Measurements from ENCODE around the gene ESPNL.

ESPNL gene

DNA sequence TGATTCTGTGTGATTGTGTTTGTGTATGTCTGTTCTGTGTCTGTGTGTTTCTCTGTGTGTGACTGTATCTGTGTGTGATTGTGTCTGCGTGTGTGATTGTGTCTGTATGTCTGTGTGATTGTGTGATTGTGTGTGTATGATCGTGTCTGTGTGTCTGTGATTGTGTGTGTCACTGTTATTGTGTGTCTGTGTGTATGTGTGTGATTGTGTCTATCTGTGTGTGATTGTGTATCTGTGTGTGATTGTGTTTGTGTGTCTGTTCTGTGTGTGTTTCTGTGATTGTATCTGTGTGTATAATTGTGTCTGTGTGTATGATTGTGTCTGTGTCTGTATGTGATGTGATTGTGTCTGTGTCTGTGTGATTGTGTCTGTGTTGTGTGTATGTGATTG, 26.6 kb downstream of the ESPNL start:
- Mint-ChIP-seq H3K4me3 (no peak overlapping the region), H3K4me1 (no peaks in the 10 kb centered on the region), H3K27me3 (no peaks in the 10 kb centered on the region), H3K36me3 (ENCODE audit: insufficient read depth) (no peaks in the 10 kb centered on the region), H3K9me3 (no peaks in the 10 kb centered on the region), H3K27ac (ENCODE audit: low read depth) (no peak overlapping the region)
- ATAC-seq (replicated peaks; ENCODE audit: extremely low read depth, poor library complexity, severe bottlenecking), result no peak
- no peak for DNase-seq (ENCODE audit: low spot score in 2 of 2)

- DNase-seq (ENCODE audit: low spot score in 2 of 2), result no peak
- no peak for ATAC-seq (replicated peaks; ENCODE audit: extremely low read depth, poor library complexity, severe bottlenecking)
- Mint-ChIP-seq H3K4me1 (no peaks in the 10 kb centered on the region), H3K36me3 (ENCODE audit: insufficient read depth) (no peaks in the 10 kb centered on the region), H3K9me3 (no peaks in the 10 kb centered on the region), H3K4me3 (no peak overlapping the region), H3K27me3 (no peaks in the 10 kb centered on the region), H3K27ac (ENCODE audit: low read depth) (no peak overlapping the region)
Observed at GRCh38 chr2:238127165-238128060, 27.3 kb downstream of the ESPNL start.

DNA sequence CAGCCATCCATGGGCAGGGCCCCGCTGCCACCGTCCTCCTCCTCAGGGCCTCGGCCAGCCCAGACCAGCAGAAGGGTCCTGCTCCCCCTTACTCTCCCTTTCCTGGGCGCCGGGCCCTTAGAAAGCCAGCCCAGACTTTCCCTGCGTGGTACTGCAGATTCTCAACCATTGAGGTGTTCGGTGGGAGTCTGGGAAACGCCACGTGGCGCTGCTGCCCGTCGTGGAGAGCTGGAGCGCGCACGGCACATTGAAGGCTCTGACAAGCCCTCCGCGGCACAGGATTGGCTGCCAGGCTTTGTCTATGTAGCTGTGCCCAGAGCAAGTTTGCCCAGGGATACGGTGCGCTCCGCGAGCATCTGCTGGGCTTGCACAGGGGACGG, 27.9 kb downstream of the ESPNL start:
- no peak overlapping the region for H3K27ac Mint-ChIP-seq (ENCODE audit: low read depth)
- H3K4me1 Mint-ChIP-seq, result no peaks in the 10 kb centered on the region
- no peak for ATAC-seq (replicated peaks; ENCODE audit: extremely low read depth, poor library complexity, severe bottlenecking)

DNA sequence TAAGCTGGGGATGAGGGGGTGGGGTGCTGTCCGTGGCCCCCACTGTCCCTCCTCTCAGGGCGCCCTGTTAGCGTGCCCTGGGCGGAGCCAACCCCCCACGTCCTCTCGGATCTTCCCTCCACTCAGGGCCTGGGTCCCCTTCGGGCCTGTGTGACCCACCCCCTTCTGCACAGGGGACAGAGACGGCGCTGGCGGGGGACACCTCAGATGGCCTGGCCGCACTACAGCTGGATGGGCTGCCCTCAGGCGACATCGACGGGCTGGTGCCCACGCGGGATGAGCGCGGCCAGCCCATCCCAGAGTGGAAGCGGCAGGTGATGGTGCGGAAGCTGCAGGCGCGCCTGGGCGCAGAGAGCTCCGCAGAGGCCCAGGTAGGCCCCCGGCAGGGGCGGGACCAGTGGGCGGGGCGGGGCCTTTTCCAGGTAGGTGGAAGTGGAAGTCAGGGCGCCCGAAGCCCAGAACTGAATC, 28.4 kb downstream of the ESPNL start:
- Mint-ChIP-seq H3K36me3 (ENCODE audit: insufficient read depth) (no peaks in the 10 kb centered on the region), H3K27me3 (no peaks in the 10 kb centered on the region), H3K9me3 (no peaks in the 10 kb centered on the region), H3K4me1 (no peaks in the 10 kb centered on the region), H3K27ac (ENCODE audit: low read depth) (no peak overlapping the region), H3K4me3 (no peak overlapping the region)
- no peak for DNase-seq (ENCODE audit: low spot score in 2 of 2)
- no peak for ATAC-seq (replicated peaks; ENCODE audit: extremely low read depth, poor library complexity, severe bottlenecking)

More for the DNA sequence above, 27.9 kb downstream of the ESPNL start:
- Mint-ChIP-seq H3K36me3 (ENCODE audit: insufficient read depth) (no peaks in the 10 kb centered on the region), H3K9me3 (no peaks in the 10 kb centered on the region), H3K4me3 (no peak overlapping the region), H3K27me3 (no peaks in the 10 kb centered on the region)
- DNase-seq (ENCODE audit: low spot score in 2 of 2), result no peak

GRCh38 chr2:238129166-238130010, 29.2 kb downstream of the ESPNL start:
- no peak for ATAC-seq (replicated peaks; ENCODE audit: extremely low read depth, poor library complexity, severe bottlenecking)
- DNase-seq (ENCODE audit: low spot score in 2 of 2), result no peak
- Mint-ChIP-seq H3K4me3 (no peak overlapping the region), H3K4me1 (no peaks in the 10 kb centered on the region), H3K36me3 (ENCODE audit: insufficient read depth) (no peaks in the 10 kb centered on the region), H3K27ac (ENCODE audit: low read depth) (no peak overlapping the region), H3K27me3 (no peaks in the 10 kb centered on the region), H3K9me3 (no peaks in the 10 kb centered on the region)

- Mint-ChIP-seq H3K4me3 (no peak overlapping the region), H3K4me1 (no peaks in the 10 kb centered on the region), H3K9me3 (no peaks in the 10 kb centered on the region), H3K27ac (ENCODE audit: low read depth) (no peak overlapping the region), H3K36me3 (ENCODE audit: insufficient read depth) (no peaks in the 10 kb centered on the region), H3K27me3 (no peaks in the 10 kb centered on the region)
- no peak for ATAC-seq (replicated peaks; ENCODE audit: extremely low read depth, poor library complexity, severe bottlenecking)
- no peak for DNase-seq (ENCODE audit: low spot score in 2 of 2)
Observed at GRCh38 chr2:238130111-238130695, 30.1 kb downstream of the ESPNL start.

GRCh38 chr2:238130696-238131628, 30.8 kb downstream of the ESPNL start:
- DNase-seq (ENCODE audit: low spot score in 2 of 2) (no peak), ATAC-seq (replicated peaks; ENCODE audit: extremely low read depth, poor library complexity, severe bottlenecking) (no peak)
- Mint-ChIP-seq H3K4me1 (no peaks in the 10 kb centered on the region), H3K36me3 (ENCODE audit: insufficient read depth) (no peaks in the 10 kb centered on the region), H3K4me3 (no peak overlapping the region), H3K27me3 (no peaks in the 10 kb centered on the region), H3K9me3 (no peaks in the 10 kb centered on the region), H3K27ac (ENCODE audit: low read depth) (no peak overlapping the region)

DNA sequence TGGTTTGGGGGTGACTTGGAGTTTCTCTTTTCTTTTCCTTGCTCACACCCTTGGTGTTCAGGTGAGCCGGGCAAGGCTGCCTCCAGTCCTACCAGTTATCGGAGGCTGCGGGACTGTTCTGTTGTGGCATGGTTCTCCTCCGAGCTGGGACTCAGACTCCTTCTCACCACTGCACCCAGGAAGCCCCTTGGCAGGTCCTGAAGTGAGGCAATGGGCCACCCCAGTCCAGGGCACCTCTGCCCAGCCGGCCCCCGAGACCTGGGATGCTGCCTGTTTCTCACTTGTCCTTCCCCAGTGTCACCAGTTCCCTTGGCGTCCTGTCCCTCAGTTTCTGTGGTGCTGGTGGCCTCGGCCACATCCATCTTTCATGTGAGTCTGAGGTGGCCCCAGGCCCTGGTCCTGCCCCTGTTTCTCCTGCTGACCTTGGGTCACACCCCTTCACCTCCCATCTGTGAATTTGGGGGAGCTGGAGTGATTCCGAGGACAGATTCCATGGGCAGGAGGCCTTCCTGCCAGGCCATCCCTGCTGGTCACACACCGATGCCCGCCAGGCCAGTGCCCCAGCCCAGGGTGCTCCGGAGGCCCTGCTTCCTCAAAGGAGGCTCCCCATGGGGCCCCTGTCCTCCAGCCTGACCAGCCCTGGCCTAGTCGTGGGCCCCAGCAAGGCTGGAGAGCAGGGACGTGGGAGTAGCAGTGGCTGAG, 31.8 kb downstream of the ESPNL start:
- no peaks in the 10 kb centered on the region for H3K4me1 Mint-ChIP-seq
- H3K4me3 Mint-ChIP-seq, result no peak overlapping the region
- no peaks in the 10 kb centered on the region for H3K36me3 Mint-ChIP-seq (ENCODE audit: insufficient read depth)
- H3K27ac Mint-ChIP-seq (ENCODE audit: low read depth), result no peak overlapping the region
- no peaks in the 10 kb centered on the region for H3K9me3 Mint-ChIP-seq
- no peaks in the 10 kb centered on the region for H3K27me3 Mint-ChIP-seq
- DNase-seq (ENCODE audit: low spot score in 2 of 2) (no peak), ATAC-seq (replicated peaks; ENCODE audit: extremely low read depth, poor library complexity, severe bottlenecking) (no peak)

GRCh38 chr2:238132463-238133450, 32.6 kb downstream of the ESPNL start:
- no peaks in the 10 kb centered on the region for H3K4me1 Mint-ChIP-seq
- H3K36me3 Mint-ChIP-seq (ENCODE audit: insufficient read depth), result no peaks in the 10 kb centered on the region
- H3K9me3 Mint-ChIP-seq, result no peaks in the 10 kb centered on the region
- ATAC-seq (replicated peaks; ENCODE audit: extremely low read depth, poor library complexity, severe bottlenecking) (no peak), DNase-seq (ENCODE audit: low spot score in 2 of 2) (no peak)
- H3K4me3 Mint-ChIP-seq, result no peak overlapping the region
- H3K27me3 Mint-ChIP-seq, result no peaks in the 10 kb centered on the region
- no peak overlapping the region for H3K27ac Mint-ChIP-seq (ENCODE audit: low read depth)

DNA sequence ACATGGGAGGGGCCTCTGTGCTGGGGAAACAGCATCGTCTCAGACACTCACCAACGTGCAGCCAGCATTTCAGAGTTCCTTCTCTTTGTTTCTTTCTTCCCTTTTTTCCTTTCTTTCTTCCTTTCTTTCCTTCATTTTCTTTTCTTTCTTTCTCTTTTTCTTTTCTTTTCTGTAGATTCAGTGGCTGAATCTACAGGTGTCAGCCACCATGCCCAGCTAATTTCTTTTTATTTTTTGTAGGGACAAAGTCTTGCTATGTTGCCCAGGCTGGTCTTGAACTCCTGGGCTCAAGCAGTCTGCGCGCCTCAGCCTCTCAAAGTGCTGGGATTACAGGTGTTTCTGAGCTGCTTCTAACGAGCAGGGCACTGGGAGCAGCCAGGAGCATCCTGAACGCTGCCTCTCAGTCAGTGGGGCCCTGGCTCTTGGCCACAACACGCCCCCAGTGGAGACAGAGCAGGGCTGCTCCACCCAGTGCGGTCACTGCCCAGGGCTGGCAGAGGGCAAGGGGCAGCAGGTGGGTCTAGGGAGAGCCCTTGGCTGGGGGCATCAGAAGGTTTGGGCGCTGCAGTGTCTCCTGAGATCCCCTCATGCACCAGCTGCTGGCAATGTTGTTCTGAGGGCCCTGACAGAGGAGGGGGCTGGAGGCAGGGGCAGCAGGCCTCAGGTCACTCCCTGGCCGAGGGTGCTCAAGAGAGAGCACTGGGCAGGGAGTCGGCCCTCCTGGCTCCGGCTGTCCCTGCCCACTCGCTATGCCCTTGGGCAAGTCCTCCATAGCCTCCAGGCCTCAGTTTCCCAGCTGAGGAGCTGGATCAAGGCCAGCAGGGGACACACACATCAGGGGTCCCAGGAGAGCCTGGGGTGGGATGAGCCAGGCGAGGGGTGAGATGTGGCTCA, 33.6 kb downstream of the ESPNL start:
- H3K9me3 Mint-ChIP-seq, result no peaks in the 10 kb centered on the region
- H3K4me1 Mint-ChIP-seq, result no peaks in the 10 kb centered on the region
- H3K27me3 Mint-ChIP-seq, result no peaks in the 10 kb centered on the region
- no peak overlapping the region for H3K27ac Mint-ChIP-seq (ENCODE audit: low read depth)
- no peak for DNase-seq (ENCODE audit: low spot score in 2 of 2)
- no peak for ATAC-seq (replicated peaks; ENCODE audit: extremely low read depth, poor library complexity, severe bottlenecking)
- no peaks in the 10 kb centered on the region for H3K36me3 Mint-ChIP-seq (ENCODE audit: insufficient read depth)
- no peak overlapping the region for H3K4me3 Mint-ChIP-seq

All from central memory CD8-positive, alpha-beta T cell (primary cell).